H1 (cell line): ENCODE results near the gene ZNF385C. TPM values are rescaled to one million over a fixed set of nuclear protein-coding genes. Genes with fewer than 3 reads are reported as not detected.

Experiments used
- CTCF ChIA-PET: fragments of 300-600 bp; sonication (Branson Sonifier 250); formaldehyde crosslinking; loops from one replicate; lab custom pipeline; 2021; ENCODE audit not compliant: partially characterized antibody; lab: Charles Lee
- POLR2A ChIA-PET: fragments of 300-600 bp; sonication (Branson Sonifier 250); formaldehyde crosslinking; loops from one replicate; lab custom pipeline; 2021; ENCODE audit warnings: inconsistent platforms; ENCODE audit not compliant: partially characterized antibody; lab: Charles Lee
- DNase-seq, 2 experiments: peaks; one replicate each; pipeline versions ENCODE4 v3.0.0 to v3.0.0-alpha.2; 2010 to 2022; ENCODE audit warnings: low spot score in 2 of 2, low read depth in 1 of 2, mixed read lengths in 1 of 2
- FAIRE-seq: peaks from 2 replicates; lab custom pipeline; 2011; peaks lifted over from hg19 to GRCh38; lab: Jason Lieb, UNC
- H2AFZ ChIP-seq: 2 replicates; pipeline ENCODE4 v1.8.1; 2012; ENCODE audit warnings: low read length, inconsistent platforms
- H2AK5ac ChIP-seq: 2 replicates; pipeline ENCODE4 v1.6.1; 2013; ENCODE audit warnings: low read depth, low read length
- H2BK120ac ChIP-seq: replicated peaks from 2 replicates; pipeline ENCODE3; 2013; ENCODE audit warnings: low read depth, low read length, inconsistent platforms
- H2BK12ac ChIP-seq: 2 replicates; pipeline ENCODE4 v1.6.1; 2013; ENCODE audit warnings: low read depth, low read length
- H2BK15ac ChIP-seq: 2 replicates; pipeline ENCODE4 v1.6.1; 2013; ENCODE audit warnings: low read length
- H2BK20ac ChIP-seq: 2 replicates; pipeline ENCODE4 v1.6.1; 2013; ENCODE audit warnings: low read length
- H2BK5ac ChIP-seq: 2 replicates; pipeline ENCODE4 v1.6.1; 2013; ENCODE audit warnings: low read depth, low read length
- H3K14ac ChIP-seq: 2 replicates; pipeline ENCODE4 v1.6.1; 2013; ENCODE audit warnings: inconsistent platforms; ENCODE audit not compliant: insufficient read length
- H3K18ac ChIP-seq: 2 replicates; pipeline ENCODE4 v1.6.1; 2013; ENCODE audit warnings: low read length; ENCODE audit errors: extremely low read depth
- H3K23ac ChIP-seq: 2 replicates; pipeline ENCODE4 v1.6.1; 2013; ENCODE audit warnings: inconsistent platforms; ENCODE audit not compliant: insufficient read length
- H3K23me2 ChIP-seq: 2 replicates; pipeline ENCODE4 v1.6.1; 2013; ENCODE audit warnings: low read depth, low read length
- H3K27ac ChIP-seq: 2 replicates; pipeline ENCODE4 v1.6.1; 2011; ENCODE audit warnings: low read depth, low read length, inconsistent platforms
- H3K27me3 ChIP-seq, 4 experiments: replicated peaks in 1 of 4; 1 replicate in 1 of 4; 2 replicates in 3 of 4; pipeline versions ENCODE4 v1.6.1 to v1.8.1; 2011 to 2013; ENCODE audit warnings: low read length in 3 of 4, mild to moderate bottlenecking in 3 of 4, inconsistent platforms in 2 of 4, mixed read lengths in 2 of 4, moderate library complexity in 1 of 4; ENCODE audit not compliant: control insufficient read depth in 3 of 4, insufficient read depth in 3 of 4; ENCODE audit errors: extremely low read depth in 1 of 4
- H3K36me3 ChIP-seq, 4 experiments: 2 replicates each; pipeline versions ENCODE4 v1.6.1 to v1.8.1; 2011 to 2013; ENCODE audit warnings: mild to moderate bottlenecking in 4 of 4, low read length in 3 of 4, moderate library complexity in 2 of 4, control low read depth in 1 of 4, inconsistent platforms in 1 of 4; ENCODE audit not compliant: insufficient read depth in 4 of 4, control insufficient read depth in 2 of 4
- H3K4ac ChIP-seq: replicated peaks from 2 replicates; pipeline ENCODE3; 2013; ENCODE audit warnings: low read length, low read depth, mixed read lengths, inconsistent platforms; ENCODE audit not compliant: insufficient read length
- H3K4me1 ChIP-seq, 4 experiments: replicated peaks in 1 of 4; 1 replicate in 1 of 4; 2 replicates in 3 of 4; pipeline versions ENCODE4 v1.6.1 to v1.8.1; 2011 to 2013; ENCODE audit warnings: low read length in 3 of 4, inconsistent platforms in 2 of 4, mixed read lengths in 1 of 4; ENCODE audit not compliant: insufficient read depth in 4 of 4, control insufficient read depth in 3 of 4
- H3K4me2 ChIP-seq, 2 experiments: 2 replicates each; pipeline versions ENCODE4 v1.6.1 to v1.8.1; 2011 to 2013; ENCODE audit warnings: low read depth in 2 of 2, low read length in 2 of 2, control low read depth in 1 of 2, inconsistent platforms in 1 of 2, mild to moderate bottlenecking in 1 of 2; ENCODE audit not compliant: insufficient read depth in 1 of 2
- H3K4me3 ChIP-seq, 4 experiments: fragments of 200-600, 300-600 bp in 1 of 4; sonication (generic), shearing (Covaris generic), sonication (Bioruptor Twin) in 1 of 4; 2 replicates each; pipeline versions ENCODE4 v1.5.1 to v1.8.1; 2011 to 2016; ENCODE audit warnings: low read length in 4 of 4, low read depth in 3 of 4, control low read depth in 2 of 4, inconsistent platforms in 2 of 4, mild to moderate bottlenecking in 2 of 4, mixed read lengths in 1 of 4, moderate library complexity in 1 of 4; ENCODE audit not compliant: insufficient read depth in 2 of 4; ENCODE audit errors: extremely low read depth in 1 of 4
- H3K56ac ChIP-seq: replicated peaks from 2 replicates; pipeline ENCODE3; 2013; ENCODE audit warnings: low read depth, mild to moderate bottlenecking, mixed read lengths, low read length, inconsistent platforms; ENCODE audit not compliant: insufficient read length
- H3K79me1 ChIP-seq: 2 replicates; pipeline ENCODE4 v1.6.1; 2013; ENCODE audit warnings: low read depth, low read length, control low read depth
- H3K79me2 ChIP-seq, 2 experiments: 2 replicates each; pipeline versions ENCODE4 v1.6.1 to v1.8.1; 2012 to 2013; ENCODE audit warnings: low read length in 2 of 2, mild to moderate bottlenecking in 2 of 2, inconsistent platforms in 1 of 2; ENCODE audit not compliant: insufficient read depth in 2 of 2, control insufficient read depth in 1 of 2
- H3K9ac ChIP-seq, 4 experiments: replicated peaks in 1 of 4; 1 replicate in 1 of 4; 2 replicates in 3 of 4; pipeline versions ENCODE4 v1.6.1 to v1.8.1; 2011 to 2013; ENCODE audit warnings: low read depth in 3 of 4, low read length in 3 of 4, control low read depth in 2 of 4, mild to moderate bottlenecking in 2 of 4, moderate library complexity in 2 of 4, inconsistent platforms in 1 of 4; ENCODE audit errors: extremely low read depth in 1 of 4
- H3K9me3 ChIP-seq, 2 experiments: 2 replicates each; pipeline versions ENCODE4 v1.6.1 to v1.8.1; 2012 to 2013; ENCODE audit warnings: mild to moderate bottlenecking in 2 of 2, moderate library complexity in 2 of 2, control low read depth in 1 of 2, inconsistent platforms in 1 of 2, low read depth in 1 of 2, low read length in 1 of 2, mixed read lengths in 1 of 2; ENCODE audit not compliant: insufficient read depth in 2 of 2
- H4K20me1 ChIP-seq, 2 experiments: replicated peaks in 1 of 2; 2 replicates each; pipeline versions ENCODE3 to v1.8.1; 2011 to 2013; ENCODE audit warnings: inconsistent platforms in 2 of 2, low read length in 2 of 2, mild to moderate bottlenecking in 1 of 2; ENCODE audit not compliant: insufficient read depth in 2 of 2, control insufficient read depth in 1 of 2
- H4K5ac ChIP-seq: 2 replicates; pipeline ENCODE4 v1.6.1; 2013; ENCODE audit warnings: low read length, low read depth, mixed read lengths, inconsistent platforms; ENCODE audit not compliant: insufficient read length
- H4K8ac ChIP-seq: 2 replicates; pipeline ENCODE4 v1.8.0; 2013; ENCODE audit warnings: mild to moderate bottlenecking, moderate library complexity, low read length, inconsistent platforms; ENCODE audit not compliant: insufficient read depth; ENCODE audit errors: extremely low read depth
- H4K91ac ChIP-seq: replicated peaks from 2 replicates; pipeline ENCODE3; 2013; ENCODE audit warnings: low read length, mixed read lengths, inconsistent platforms; ENCODE audit not compliant: insufficient read length
- CHD1 ChIP-seq: IDR thresholded peaks from 2 replicates; pipeline ENCODE4 v1.6.1; 2012; ENCODE audit warnings: low read depth, low read length, improper control_type of control experiment
- CTBP2 ChIP-seq: IDR thresholded peaks from 2 replicates; pipeline ENCODE4 v1.7.0; 2011; ENCODE audit warnings: borderline replicate concordance, mild to moderate bottlenecking, moderate library complexity, mixed read lengths, low read length; ENCODE audit not compliant: insufficient read depth, insufficient read length
- HDAC2 ChIP-seq, 2 experiments: fragments of 300-600 bp in 1 of 2; sonication (generic) in 1 of 2; IDR thresholded peaks; 2 replicates each; pipeline ENCODE4 v1.6.1; 2011 to 2012; ENCODE audit warnings: low read depth in 2 of 2, low read length in 2 of 2, mild to moderate bottlenecking in 2 of 2, moderate library complexity in 2 of 2, borderline replicate concordance in 1 of 2, inconsistent platforms in 1 of 2
- RNF2 ChIP-seq: fragments of 200-900, 300-1000 bp; sonication (generic); IDR thresholded peaks from 2 replicates; pipeline ENCODE4 v1.7.1; 2016; ENCODE audit warnings: borderline replicate concordance, low read depth, mild to moderate bottlenecking, antibody characterized with exemption, low read length; ENCODE audit not compliant: poor library complexity, severe bottlenecking; ENCODE audit errors: missing control alignments
- SRF ChIP-seq: IDR thresholded peaks from 2 replicates; pipeline ENCODE4 v1.6.1; 2011; ENCODE audit warnings: mild to moderate bottlenecking, low read depth, low read length, moderate library complexity
- WGBS, 2 experiments: shearing (Covaris generic) in 1 of 2; methylation state at CpG; one replicate each; pipeline versions ENCODE4 v1.1.6 to v1.1.7; 2013 to 2015; ENCODE audit warnings: low lambda C conversion rate in 2 of 2, mixed read lengths in 2 of 2, inconsistent platforms in 1 of 2, low coverage in 1 of 2, missing lambda C conversion rate in 1 of 2; ENCODE audit not compliant: insufficient replicate concordance in 2 of 2, insufficient coverage in 1 of 2, insufficient read length in 1 of 2; ENCODE audit errors: extremely low coverage in 1 of 2, missing lambda C conversion rate in 1 of 2; 5-methylcytosine and 5-hydroxymethylcytosine counted together
- polyA plus RNA-seq, 7 experiments: library from polyadenylated mRNA; depleted of rRNA in 3 of 7; stranded (reverse) in 5 of 7; unstranded in 2 of 7; fragments of >200 nt in 5 of 7; fragments of 200-250 nt in 2 of 7; gene quantifications; 1 replicate in 5 of 7; 2 replicates in 1 of 7; 4 replicates in 1 of 7; pipeline versions ENCODE4 v1.2.1 to v1.2.3, GENCODE V29; 2011 to 2013; ENCODE audit warnings: missing spikeins in 2 of 7, mixed read lengths in 2 of 7
- total RNA-seq: library from RNA; stranded (reverse); fragmentation: NEBNext Ultra II Directional; extraction: Animal tissue kit (Norgen Biotek cat#: 25700); gene quantifications from 2 replicates; pipeline ENCODE4 v1.2.1, GENCODE V29; 2021

The ZNF385C gene
- total and polyA plus RNA-seq, 2 of the 8 experiments (the other 6 are each of a cell fraction or from before 2014, with no cell fraction given): 3.9 to 6.1 TPM

DNA sequence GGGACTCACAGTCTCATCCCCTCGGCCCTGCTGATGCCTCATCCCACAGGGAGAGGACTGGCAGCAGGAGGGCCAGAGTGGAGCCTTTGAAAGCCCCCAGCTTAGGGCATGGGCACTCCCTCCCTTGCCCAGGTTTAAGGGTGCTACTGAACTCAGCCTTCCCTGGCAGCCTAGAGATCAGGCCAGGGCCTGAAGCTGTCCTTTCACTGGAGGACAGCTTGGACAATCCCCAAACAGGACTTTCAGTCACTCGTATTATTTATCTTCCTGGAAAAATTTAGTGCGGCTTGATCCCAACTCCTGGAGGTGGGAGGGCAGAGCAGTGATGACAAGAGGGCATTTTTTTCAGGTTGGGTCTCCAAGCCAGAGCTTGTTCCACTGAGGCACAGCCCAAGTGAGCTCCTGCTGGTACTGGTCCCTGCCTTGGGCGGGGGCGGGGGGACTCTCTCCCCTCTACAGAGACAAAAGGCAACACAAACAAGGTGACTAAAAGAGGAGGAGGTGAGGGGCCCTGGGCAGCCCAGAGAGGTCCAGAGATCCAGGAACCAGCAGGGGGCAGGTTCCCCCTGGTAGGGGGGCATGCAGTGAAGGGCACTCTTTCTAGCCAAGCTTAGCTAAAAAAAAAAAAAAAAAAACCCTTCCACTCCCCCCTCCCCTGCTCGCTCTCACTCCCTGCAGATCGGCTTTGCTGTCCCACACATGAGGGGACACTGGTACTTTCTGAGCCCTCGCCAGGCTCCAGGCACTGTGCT lies 1.7 kb downstream of the ZNF385C start:
- no peaks in the 10 kb centered on the region for H4K20me1 ChIP-seq
- H3K23me2 ChIP-seq: peaks cover 6% of the 10 kb centered on the region; the same call in 1 of the 2 replicates
- H3K9ac ChIP-seq: no peak overlapping the region
- H3K27me3 ChIP-seq: peaks cover 4 to 22% (median 18%) of the 10 kb centered on the region in 4 experiments
- H3K4me3 ChIP-seq: no peak overlapping the region
- FAIRE-seq (no peak), DNase-seq (no peak)
- H3K23ac ChIP-seq: no peak overlapping the region
- no peak overlapping the region for H3K14ac ChIP-seq
- no peaks in the 10 kb centered on the region for H3K36me3 ChIP-seq
- H4K8ac ChIP-seq: no peak overlapping the region
- no peaks in the 10 kb centered on the region for H3K9me3 ChIP-seq
- CTCF ChIA-PET: interaction anchor here (0.6 to 39.4 kb wide), 14 partner anchors 9 to 1825 kb away, joined by 3 to 1084 read pairs (median 4); partner anchors contain the start of genes DHX58, DNAJC7, HSPB9 and KAT2A
- H3K79me2 ChIP-seq: no peaks in the 10 kb centered on the region
- H2BK20ac ChIP-seq: no peak overlapping the region
- peak overlapping the region; percentile 60; the same call in 1 of the 2 replicates for H2AK5ac ChIP-seq
- no peak overlapping the region for H2BK12ac ChIP-seq
- no peak overlapping the region for H2BK5ac ChIP-seq
- no peak overlapping the region for H2AFZ ChIP-seq
- no peak overlapping the region for H3K4ac ChIP-seq
- no peak overlapping the region for H3K4me2 ChIP-seq
- H3K4me1 ChIP-seq: peaks cover 0 to 14% (median 9%) of the 10 kb centered on the region in 4 experiments; a peak in 6 of 7 replicates
- POLR2A ChIA-PET: interaction anchor here (1.3 to 1.7 kb wide), 3 partner anchors 9 to 70 kb away, joined by 3 to 6 read pairs (median 4); no protein-coding TSS in a partner anchor
- WGBS, 2 experiments: 81% methylated on average over 7 of the region's 8 CpGs; no CpG with 5 or more reads in 1 of the 2 experiments
- H3K56ac ChIP-seq: no peak overlapping the region
- no peak overlapping the region for H4K5ac ChIP-seq
- peak overlapping the region; percentile 61; the same call in 1 of the 2 replicates for H2BK15ac ChIP-seq
- H3K27ac ChIP-seq: no peak overlapping the region
- TF ChIP-seq CHD1 (no peak), HDAC2 (IDR thresholded peaks at IDR 0.05; ENCODE audit: borderline replicate concordance in 1 of 2, low read depth in 2 of 2, low read length in 2 of 2) (no peak), SRF (no peak), CTBP2 (no peak), RNF2 (no peak)
- no peak overlapping the region for H2BK120ac ChIP-seq
- no peak overlapping the region for H3K18ac ChIP-seq
- no peaks in the 10 kb centered on the region; the same call in 1 of the 2 replicates for H3K79me1 ChIP-seq
- H4K91ac ChIP-seq: no peak overlapping the region
